ENCODE data around the gene BANF1. TPM values are rescaled to one million over a fixed set of nuclear protein-coding genes. Genes with fewer than 3 reads are reported as not detected.

Gene BANF1
- total and polyA plus RNA-seq, 12 donors = 63.1 to 364 (median 193) TPM

GRCh38 chr11:65992056-65992455, 10.2 kb upstream of the BANF1 start:
- Histone ChIP-seq H3K27me3 (no peaks in the 10 kb centered on the region), H3K4me1 (replicated peaks in 1 of 2) (no peaks in the 10 kb centered on the region), H3K4me3 (no peak overlapping the region), H3K27ac (no peak overlapping the region), H3K9me3 (replicated peaks in 1 of 3) (no peaks in the 10 kb centered on the region), H3K36me3 (replicated peaks in 1 of 2) (peaks cover 0 to 3% of the 10 kb centered on the region in 2 donors)
- no peak for TF ChIP-seq POLR2A (IDR thresholded peaks at IDR 0.05)
- WGBS, 4 donors = 80 to 88% (median 83%) methylated on average over 5 of the region's 5 CpGs
- intact Hi-C loops (cut with DNase I) = no loop called here
- DNase-seq = no peak

DNA sequence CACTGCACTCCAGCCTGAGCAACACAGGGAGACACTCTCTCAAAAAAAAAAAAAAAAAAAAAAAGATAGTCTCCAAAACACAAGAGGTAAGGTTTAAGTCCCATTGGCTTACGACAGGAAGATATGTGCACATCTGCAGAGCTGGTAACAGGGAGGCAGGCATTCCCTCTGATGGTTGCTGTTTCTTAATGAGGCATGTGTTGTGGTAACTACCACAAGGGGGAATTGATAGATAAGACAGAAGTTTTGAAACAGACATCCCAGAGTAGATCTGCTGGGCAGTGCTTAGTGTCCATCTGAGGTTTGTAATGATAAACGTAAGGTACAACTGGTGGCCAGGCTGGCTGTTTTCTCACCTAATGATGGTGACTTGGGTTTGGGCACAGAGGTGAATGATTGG, 5.0 kb upstream of the BANF1 start:
- intact Hi-C loops (cut with DNase I) = no loop called here
- 71 to 92% (median 86%) methylated on average over 2 of the region's 2 CpGs for WGBS, 4 donors
- no peak for TF ChIP-seq POLR2A (IDR thresholded peaks at IDR 0.05)
- TF ChIP-seq, protein P1, sequence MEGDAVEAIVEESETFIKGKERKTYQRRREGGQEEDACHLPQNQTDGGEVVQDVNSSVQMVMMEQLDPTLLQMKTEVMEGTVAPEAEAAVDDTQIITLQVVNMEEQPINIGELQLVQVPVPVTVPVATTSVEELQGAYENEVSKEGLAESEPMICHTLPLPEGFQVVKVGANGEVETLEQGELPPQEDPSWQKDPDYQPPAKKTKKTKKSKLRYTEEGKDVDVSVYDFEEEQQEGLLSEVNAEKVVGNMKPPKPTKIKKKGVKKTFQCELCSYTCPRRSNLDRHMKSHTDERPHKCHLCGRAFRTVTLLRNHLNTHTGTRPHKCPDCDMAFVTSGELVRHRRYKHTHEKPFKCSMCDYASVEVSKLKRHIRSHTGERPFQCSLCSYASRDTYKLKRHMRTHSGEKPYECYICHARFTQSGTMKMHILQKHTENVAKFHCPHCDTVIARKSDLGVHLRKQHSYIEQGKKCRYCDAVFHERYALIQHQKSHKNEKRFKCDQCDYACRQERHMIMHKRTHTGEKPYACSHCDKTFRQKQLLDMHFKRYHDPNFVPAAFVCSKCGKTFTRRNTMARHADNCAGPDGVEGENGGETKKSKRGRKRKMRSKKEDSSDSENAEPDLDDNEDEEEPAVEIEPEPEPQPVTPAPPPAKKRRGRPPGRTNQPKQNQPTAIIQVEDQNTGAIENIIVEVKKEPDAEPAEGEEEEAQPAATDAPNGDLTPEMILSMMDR (IDR thresholded peaks at IDR 0.05) = no peak
- peaks cover 0 to 35% of the 10 kb centered on the region in 2 donors for H3K36me3 ChIP-seq (replicated peaks in 1 of 2)
- H3K27ac ChIP-seq = no peak overlapping the region
- peaks cover 0 to 13% of the 10 kb centered on the region in 2 donors for H3K4me1 ChIP-seq (replicated peaks in 1 of 2)
- H3K27me3 ChIP-seq = no peaks in the 10 kb centered on the region
- no peak overlapping the region for H3K4me3 ChIP-seq
- H3K9me3 ChIP-seq (replicated peaks in 1 of 3) = no peaks in the 10 kb centered on the region
- no peak for DNase-seq

DNA sequence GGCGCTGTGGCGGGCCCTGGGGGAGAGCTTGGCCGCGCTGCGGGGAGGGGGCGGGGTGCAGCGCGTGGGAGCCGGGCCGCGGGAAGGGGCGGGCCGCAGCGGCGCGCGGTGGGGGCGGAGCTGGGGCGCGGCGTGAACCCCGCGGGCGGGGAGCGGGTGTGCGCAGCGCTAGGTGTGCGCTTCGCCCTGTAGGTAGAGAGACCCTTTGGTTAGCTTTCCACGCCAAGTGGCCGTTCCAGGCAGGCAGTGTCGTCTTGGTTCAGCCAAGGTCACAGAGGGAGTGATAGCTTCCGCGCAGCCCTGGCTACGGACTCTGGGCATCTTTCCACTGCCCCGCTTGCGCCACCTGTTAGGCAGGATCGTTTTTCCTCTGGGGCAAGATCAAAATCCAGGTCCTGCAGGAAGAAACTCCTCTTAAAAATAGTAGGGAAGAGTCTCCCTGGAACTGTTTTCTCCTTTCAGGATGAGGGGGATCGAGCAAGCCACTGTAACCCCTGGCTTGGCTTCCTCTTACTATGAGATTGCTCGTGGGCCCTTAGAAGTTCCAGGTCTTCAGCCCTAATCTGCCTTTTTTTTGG, 434 bp downstream of the BANF1 start:
- peak overlapping the region; percentile 91 to 96 (median 94) for H3K27ac ChIP-seq
- 0 to 1% (median 0%) methylated on average over 7 to 40 of the region's 40 CpGs for WGBS, 4 donors
- DNase-seq = peak; percentile 66 to 83 (median 81)
- H3K4me3 ChIP-seq = peak overlapping the region; percentile 56 to 98 (median 94)
- H3K4me1 ChIP-seq (replicated peaks in 1 of 2) = peaks cover 5 to 33% of the 10 kb centered on the region in 2 donors
- TF ChIP-seq, protein P1 (IDR thresholded peaks at IDR 0.05) = peak in 1 of 6 experiments; percentile 12
- no peak for TF ChIP-seq POLR2A (IDR thresholded peaks at IDR 0.05)
- no peaks in the 10 kb centered on the region for H3K9me3 ChIP-seq (replicated peaks in 1 of 3)
- intact Hi-C loops (cut with DNase I) = no loop called here
- H3K27me3 ChIP-seq = no peaks in the 10 kb centered on the region
- peaks cover 0 to 40% of the 10 kb centered on the region in 2 donors for H3K36me3 ChIP-seq (replicated peaks in 1 of 2)

GRCh38 chr11:66003291-66003690, 988 bp downstream of the BANF1 start:
- no peaks in the 10 kb centered on the region for H3K9me3 ChIP-seq (replicated peaks in 1 of 3)
- DNase-seq = no peak
- peaks cover 0 to 35% of the 10 kb centered on the region in 2 donors for H3K36me3 ChIP-seq (replicated peaks in 1 of 2)
- WGBS, 4 donors = 57 to 76% (median 64%) methylated on average over 6 of the region's 6 CpGs
- H3K27ac ChIP-seq = peak overlapping the region; percentile 48 to 96 (median 94)
- H3K4me3 ChIP-seq = peak overlapping the region in 2 of 4 donors; percentile 56 to 91
- H3K4me1 ChIP-seq (replicated peaks in 1 of 2) = peaks cover 5 to 33% of the 10 kb centered on the region in 2 donors
- intact Hi-C loops (cut with DNase I) = no loop called here
- H3K27me3 ChIP-seq = no peaks in the 10 kb centered on the region
- TF ChIP-seq, protein P1 (IDR thresholded peaks at IDR 0.05) = no peak
- no peak for TF ChIP-seq POLR2A (IDR thresholded peaks at IDR 0.05)

GRCh38 chr11:66004186-66004585, 1.9 kb downstream of the BANF1 start:
- TF ChIP-seq, protein P1 (IDR thresholded peaks at IDR 0.05) = no peak
- no peak for TF ChIP-seq POLR2A (IDR thresholded peaks at IDR 0.05)
- no peaks in the 10 kb centered on the region for H3K27me3 ChIP-seq
- intact Hi-C loops (cut with DNase I) = no loop called here
- DNase-seq = no peak
- H3K4me3 ChIP-seq = no peak overlapping the region
- H3K9me3 ChIP-seq (replicated peaks in 1 of 3) = no peaks in the 10 kb centered on the region
- no peak overlapping the region for H3K27ac ChIP-seq
- peaks cover 5 to 33% of the 10 kb centered on the region in 2 donors for H3K4me1 ChIP-seq (replicated peaks in 1 of 2)
- WGBS, 4 donors = 85 to 89% (median 87%) methylated on average over 4 of the region's 4 CpGs
- H3K36me3 ChIP-seq (replicated peaks in 1 of 2) = peaks cover 0 to 26% of the 10 kb centered on the region in 2 donors
